HEK293 (cell line): ENCODE results near the gene ELK4.

Experiments used
- REPIN1 ChIP-seq: fragments of 450-650 bp; formaldehyde crosslinking; IDR thresholded peaks from 2 replicates; pipeline ENCODE4 v1.5.1; 2017; ENCODE audit warnings: missing biosample characterization, missing genetic modification characterization, low read depth
- YY1 ChIP-seq: fragments of 450-650 bp; formaldehyde crosslinking; IDR thresholded peaks from 2 replicates; pipeline ENCODE4 v1.5.1; 2018; ENCODE audit warnings: missing biosample characterization, missing genetic modification characterization
- ZNF121 ChIP-seq: fragments of 450-650 bp; formaldehyde crosslinking; IDR thresholded peaks from 2 replicates; pipeline ENCODE4 v1.5.1; 2016; ENCODE audit warnings: missing biosample characterization, missing genetic modification characterization
- ZNF239 ChIP-seq: fragments of 450-650 bp; formaldehyde crosslinking; IDR thresholded peaks from 2 replicates; pipeline ENCODE4 v1.5.1; 2016; ENCODE audit warnings: missing biosample characterization, missing genetic modification characterization
- ZNF274 ChIP-seq, 2 experiments: fragments of 200-500 bp in 1 of 2; fragments of 450-650 bp in 1 of 2; sonication (Bioruptor generic) in 1 of 2; formaldehyde crosslinking in 1 of 2; IDR thresholded peaks; 2 replicates each; pipeline versions ENCODE4 v1.5.1 to v1.6.1; 2014 to 2016; ENCODE audit warnings: borderline replicate concordance in 1 of 2, inconsistent platforms in 1 of 2, low read length in 1 of 2, missing biosample characterization in 1 of 2, missing genetic modification characterization in 1 of 2
- ZNF292 ChIP-seq: fragments of 450-650 bp; formaldehyde crosslinking; IDR thresholded peaks from 2 replicates; pipeline ENCODE4 v1.5.1; 2016; ENCODE audit warnings: low read depth, missing biosample characterization, missing genetic modification characterization, borderline replicate concordance
- ZNF510 ChIP-seq: fragments of 450-650 bp; formaldehyde crosslinking; IDR thresholded peaks from 2 replicates; pipeline ENCODE4 v1.5.1; 2018; ENCODE audit warnings: mild to moderate bottlenecking, missing genetic modification characterization, missing biosample characterization; ENCODE audit not compliant: insufficient replicate concordance
- ZNF571 ChIP-seq: fragments of 450-650 bp; formaldehyde crosslinking; IDR thresholded peaks from 2 replicates; pipeline ENCODE4 v1.5.0; 2017; ENCODE audit warnings: missing biosample characterization, missing genetic modification characterization
- ZNF670 ChIP-seq: fragments of 450-650 bp; formaldehyde crosslinking; IDR thresholded peaks from 2 replicates; pipeline ENCODE4 v1.5.1; 2016; ENCODE audit warnings: missing biosample characterization, missing genetic modification characterization, low read depth
- TF ChIP-seq, protein P1 (sequence below): fragments of 450-650 bp; formaldehyde crosslinking; IDR thresholded peaks from 2 replicates; pipeline ENCODE4 v1.5.1; 2016; ENCODE audit warnings: missing biosample characterization, missing genetic modification characterization
- TF ChIP-seq, protein P2 (sequence below): fragments of 450-650 bp; formaldehyde crosslinking; IDR thresholded peaks from 2 replicates; pipeline ENCODE4 v1.5.0; 2017; ENCODE audit warnings: missing biosample characterization, missing genetic modification characterization, borderline replicate concordance
- TF ChIP-seq, protein P3 (sequence below): fragments of 450-650 bp; formaldehyde crosslinking; IDR thresholded peaks from 2 replicates; pipeline ENCODE4 v1.5.1; 2016; ENCODE audit warnings: missing biosample characterization, missing genetic modification characterization, low read depth

DNA sequence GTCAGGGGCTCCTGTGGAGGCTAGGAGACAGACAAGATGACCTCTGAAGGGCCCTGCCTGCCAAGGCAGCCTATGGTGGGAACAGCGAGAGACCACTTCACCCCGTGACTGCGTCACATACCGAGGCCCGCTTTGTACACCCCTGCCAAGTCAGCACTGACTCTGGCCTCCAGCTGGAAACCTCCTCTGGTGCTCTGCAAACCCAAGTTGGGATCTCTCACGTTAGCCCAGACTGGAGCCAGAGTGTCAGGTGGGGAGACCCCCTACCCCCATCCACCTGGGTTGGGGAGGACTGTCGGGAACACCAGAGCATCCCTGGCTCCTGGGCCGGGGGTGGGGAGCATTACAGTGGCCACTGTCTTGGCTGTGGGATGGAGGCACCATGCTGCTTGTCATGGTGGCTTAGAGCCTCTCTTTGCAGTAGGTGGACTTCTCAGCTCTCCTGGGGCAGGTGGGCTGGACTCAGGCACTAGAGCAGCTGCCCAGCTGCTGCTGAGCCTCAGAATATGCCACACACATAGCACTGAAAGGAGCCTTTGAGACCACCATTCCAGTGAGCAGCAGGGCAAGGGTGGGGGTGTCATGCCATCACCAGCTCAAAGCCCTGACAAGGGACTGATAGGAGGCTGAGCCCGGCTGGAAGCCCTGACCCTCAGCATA, 50.4 kb downstream of the ELK4 start:
- no peak for TF ChIP-seq ZNF274 (IDR thresholded peaks at IDR 0.05; ENCODE audit: low read length)
- TF ChIP-seq ZNF274 (tag by site-specific recombination; IDR thresholded peaks at IDR 0.05; ENCODE audit: borderline replicate concordance): no peak
- TF ChIP-seq ZNF571 (tag by site-specific recombination): no peak
- no peak for TF ChIP-seq YY1
- TF ChIP-seq, protein P1, sequence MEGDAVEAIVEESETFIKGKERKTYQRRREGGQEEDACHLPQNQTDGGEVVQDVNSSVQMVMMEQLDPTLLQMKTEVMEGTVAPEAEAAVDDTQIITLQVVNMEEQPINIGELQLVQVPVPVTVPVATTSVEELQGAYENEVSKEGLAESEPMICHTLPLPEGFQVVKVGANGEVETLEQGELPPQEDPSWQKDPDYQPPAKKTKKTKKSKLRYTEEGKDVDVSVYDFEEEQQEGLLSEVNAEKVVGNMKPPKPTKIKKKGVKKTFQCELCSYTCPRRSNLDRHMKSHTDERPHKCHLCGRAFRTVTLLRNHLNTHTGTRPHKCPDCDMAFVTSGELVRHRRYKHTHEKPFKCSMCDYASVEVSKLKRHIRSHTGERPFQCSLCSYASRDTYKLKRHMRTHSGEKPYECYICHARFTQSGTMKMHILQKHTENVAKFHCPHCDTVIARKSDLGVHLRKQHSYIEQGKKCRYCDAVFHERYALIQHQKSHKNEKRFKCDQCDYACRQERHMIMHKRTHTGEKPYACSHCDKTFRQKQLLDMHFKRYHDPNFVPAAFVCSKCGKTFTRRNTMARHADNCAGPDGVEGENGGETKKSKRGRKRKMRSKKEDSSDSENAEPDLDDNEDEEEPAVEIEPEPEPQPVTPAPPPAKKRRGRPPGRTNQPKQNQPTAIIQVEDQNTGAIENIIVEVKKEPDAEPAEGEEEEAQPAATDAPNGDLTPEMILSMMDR (tag by site-specific recombination): no peak
- no peak for TF ChIP-seq ZNF292 (tag by site-specific recombination)
- TF ChIP-seq ZNF510 (tag by site-specific recombination): no peak
- TF ChIP-seq REPIN1 (tag by site-specific recombination): no peak
- TF ChIP-seq ZNF121: no peak
- TF ChIP-seq, protein P2, sequence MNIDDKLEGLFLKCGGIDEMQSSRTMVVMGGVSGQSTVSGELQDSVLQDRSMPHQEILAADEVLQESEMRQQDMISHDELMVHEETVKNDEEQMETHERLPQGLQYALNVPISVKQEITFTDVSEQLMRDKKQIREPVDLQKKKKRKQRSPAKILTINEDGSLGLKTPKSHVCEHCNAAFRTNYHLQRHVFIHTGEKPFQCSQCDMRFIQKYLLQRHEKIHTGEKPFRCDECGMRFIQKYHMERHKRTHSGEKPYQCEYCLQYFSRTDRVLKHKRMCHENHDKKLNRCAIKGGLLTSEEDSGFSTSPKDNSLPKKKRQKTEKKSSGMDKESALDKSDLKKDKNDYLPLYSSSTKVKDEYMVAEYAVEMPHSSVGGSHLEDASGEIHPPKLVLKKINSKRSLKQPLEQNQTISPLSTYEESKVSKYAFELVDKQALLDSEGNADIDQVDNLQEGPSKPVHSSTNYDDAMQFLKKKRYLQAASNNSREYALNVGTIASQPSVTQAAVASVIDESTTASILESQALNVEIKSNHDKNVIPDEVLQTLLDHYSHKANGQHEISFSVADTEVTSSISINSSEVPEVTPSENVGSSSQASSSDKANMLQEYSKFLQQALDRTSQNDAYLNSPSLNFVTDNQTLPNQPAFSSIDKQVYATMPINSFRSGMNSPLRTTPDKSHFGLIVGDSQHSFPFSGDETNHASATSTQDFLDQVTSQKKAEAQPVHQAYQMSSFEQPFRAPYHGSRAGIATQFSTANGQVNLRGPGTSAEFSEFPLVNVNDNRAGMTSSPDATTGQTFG (tag by site-specific recombination): no peak
- TF ChIP-seq ZNF239: no peak
- no peak for TF ChIP-seq ZNF670 (tag by site-specific recombination)
- TF ChIP-seq, protein P3, sequence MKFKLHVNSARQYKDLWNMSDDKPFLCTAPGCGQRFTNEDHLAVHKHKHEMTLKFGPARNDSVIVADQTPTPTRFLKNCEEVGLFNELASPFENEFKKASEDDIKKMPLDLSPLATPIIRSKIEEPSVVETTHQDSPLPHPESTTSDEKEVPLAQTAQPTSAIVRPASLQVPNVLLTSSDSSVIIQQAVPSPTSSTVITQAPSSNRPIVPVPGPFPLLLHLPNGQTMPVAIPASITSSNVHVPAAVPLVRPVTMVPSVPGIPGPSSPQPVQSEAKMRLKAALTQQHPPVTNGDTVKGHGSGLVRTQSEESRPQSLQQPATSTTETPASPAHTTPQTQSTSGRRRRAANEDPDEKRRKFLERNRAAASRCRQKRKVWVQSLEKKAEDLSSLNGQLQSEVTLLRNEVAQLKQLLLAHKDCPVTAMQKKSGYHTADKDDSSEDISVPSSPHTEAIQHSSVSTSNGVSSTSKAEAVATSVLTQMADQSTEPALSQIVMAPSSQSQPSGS: no peak
